ENCODE measurements around the gene CHRD. TPM values are rescaled to one million over a fixed set of nuclear protein-coding genes. Genes with fewer than 3 reads are reported as not detected.

The CHRD gene
- total RNA-seq, 4 donors from 2014 or later: 5.8 to 12.2 (median 9.2) TPM

DNA sequence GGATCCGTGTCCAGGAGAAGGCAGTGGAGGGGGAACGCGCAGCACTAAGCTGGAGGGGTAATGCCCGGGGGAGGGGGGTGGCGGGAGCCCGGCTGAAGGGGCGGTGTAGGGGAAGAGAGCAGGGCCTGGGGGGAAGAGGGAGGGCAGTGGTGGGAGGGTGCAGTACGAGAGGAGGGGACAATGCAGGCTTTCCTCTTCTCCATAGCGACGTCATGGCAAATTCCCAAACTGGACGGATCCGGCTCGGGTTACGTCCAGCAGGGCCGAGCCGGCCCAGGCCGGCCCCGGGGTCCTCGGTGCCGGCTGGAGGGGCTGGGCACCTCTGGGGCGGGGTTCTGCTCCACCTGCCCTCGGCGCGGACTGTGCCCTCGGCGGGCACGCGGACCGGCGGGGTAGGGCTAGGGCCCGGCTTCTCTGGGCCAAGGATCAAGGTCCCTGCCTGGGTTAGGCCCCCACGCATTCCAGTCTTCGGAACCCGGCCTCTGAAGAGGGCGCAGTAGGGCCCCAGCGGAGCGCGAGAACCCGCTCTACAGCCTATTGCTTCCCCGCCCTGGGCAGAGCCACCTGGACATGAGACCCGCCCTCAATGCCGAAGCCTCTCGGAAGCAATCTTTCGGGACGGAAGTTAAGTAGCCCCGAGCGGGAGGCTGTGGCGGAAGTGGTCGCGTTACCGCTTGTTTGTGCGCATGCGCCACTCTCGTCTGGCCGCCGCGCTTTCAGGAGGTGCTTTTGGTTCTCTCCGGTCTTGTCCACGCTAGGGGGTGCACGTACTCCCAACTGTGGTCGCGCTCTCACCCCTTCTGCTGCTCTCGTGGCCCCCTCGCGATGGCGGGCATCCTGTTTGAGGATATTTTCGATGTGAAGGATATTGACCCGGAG is 16.9 kb upstream of the CHRD start:
- TF ChIP-seq, protein P1, sequence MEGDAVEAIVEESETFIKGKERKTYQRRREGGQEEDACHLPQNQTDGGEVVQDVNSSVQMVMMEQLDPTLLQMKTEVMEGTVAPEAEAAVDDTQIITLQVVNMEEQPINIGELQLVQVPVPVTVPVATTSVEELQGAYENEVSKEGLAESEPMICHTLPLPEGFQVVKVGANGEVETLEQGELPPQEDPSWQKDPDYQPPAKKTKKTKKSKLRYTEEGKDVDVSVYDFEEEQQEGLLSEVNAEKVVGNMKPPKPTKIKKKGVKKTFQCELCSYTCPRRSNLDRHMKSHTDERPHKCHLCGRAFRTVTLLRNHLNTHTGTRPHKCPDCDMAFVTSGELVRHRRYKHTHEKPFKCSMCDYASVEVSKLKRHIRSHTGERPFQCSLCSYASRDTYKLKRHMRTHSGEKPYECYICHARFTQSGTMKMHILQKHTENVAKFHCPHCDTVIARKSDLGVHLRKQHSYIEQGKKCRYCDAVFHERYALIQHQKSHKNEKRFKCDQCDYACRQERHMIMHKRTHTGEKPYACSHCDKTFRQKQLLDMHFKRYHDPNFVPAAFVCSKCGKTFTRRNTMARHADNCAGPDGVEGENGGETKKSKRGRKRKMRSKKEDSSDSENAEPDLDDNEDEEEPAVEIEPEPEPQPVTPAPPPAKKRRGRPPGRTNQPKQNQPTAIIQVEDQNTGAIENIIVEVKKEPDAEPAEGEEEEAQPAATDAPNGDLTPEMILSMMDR (IDR thresholded peaks at IDR 0.05): no peak
- DNase-seq (ENCODE audit: low spot score) (peak; percentile 84), ATAC-seq (ENCODE audit: low FRiP score) (peak; percentile 82)

DNA sequence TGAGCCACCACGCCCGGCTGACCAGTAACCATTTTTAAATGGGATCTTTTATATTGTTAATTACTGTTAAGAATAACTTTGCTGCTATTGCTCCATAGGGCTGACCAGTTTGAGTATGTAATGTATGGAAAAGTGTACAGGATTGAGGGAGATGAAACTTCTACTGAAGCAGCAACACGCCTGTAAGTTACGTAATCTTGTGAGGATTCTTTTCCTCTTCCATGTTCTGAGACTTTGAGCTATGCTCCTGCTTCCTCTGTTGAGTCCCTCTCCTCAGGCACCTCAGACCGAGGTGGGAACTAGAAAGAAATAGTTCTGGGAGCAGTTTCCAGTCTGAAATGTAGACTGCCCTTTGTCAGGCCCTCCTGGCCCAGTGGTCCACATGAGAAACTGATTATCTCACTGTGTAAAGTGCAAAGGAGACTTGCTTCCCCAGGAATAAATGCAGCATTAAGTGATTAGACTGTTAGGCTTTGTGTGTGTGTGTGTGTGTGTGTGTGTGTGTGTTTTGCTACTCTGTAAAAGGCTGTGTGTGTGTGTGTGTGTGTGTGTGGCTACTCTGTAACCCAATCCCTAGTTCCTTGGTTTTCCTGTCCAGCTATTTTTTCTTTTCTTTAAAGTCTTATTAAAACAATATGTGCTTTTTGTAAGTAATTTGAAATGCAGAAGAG is 13.1 kb upstream of the CHRD start:
- ATAC-seq (ENCODE audit: low FRiP score) (no peak), DNase-seq (ENCODE audit: low spot score) (no peak)
- TF ChIP-seq, protein P1 (IDR thresholded peaks at IDR 0.05): no peak

GRCh38 chr3:184368116-184368515 is 11.7 kb upstream of the CHRD start:
- no peak for ATAC-seq (ENCODE audit: low FRiP score)
- DNase-seq (ENCODE audit: low spot score): no peak
- TF ChIP-seq, protein P1 (IDR thresholded peaks at IDR 0.05): no peak

DNA sequence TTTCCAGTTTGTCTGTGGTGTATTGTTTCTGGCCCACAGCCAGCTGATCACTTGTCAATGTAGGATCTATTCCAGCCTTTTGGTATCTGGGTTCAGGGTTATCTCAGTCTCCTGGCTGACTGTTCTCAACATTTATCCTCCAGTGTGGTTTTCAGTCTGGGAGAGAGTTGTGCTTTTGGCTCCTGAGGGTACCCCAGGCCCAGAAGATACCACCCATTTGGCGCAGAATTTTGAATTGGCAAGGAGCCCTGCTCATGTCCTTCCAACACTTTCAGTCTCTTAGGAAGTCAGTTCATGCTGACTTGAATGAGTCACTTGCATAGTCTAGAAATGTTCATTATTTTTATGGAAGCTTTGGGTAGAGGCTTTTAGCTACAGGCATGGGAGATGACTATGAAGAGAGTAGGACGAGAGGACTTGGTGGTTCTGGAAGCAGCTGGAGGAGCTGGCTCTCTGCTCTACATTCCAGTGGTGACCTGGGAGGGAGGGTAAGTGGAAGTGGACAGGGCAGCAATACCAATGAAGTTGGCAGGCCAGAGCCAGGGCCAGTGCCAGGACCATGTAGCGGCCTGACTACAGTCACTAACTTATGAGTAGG is 11.2 kb upstream of the CHRD start:
- no peak for DNase-seq (ENCODE audit: low spot score)
- peak; percentile 63 for ATAC-seq (ENCODE audit: low FRiP score)
- TF ChIP-seq, protein P1 (IDR thresholded peaks at IDR 0.05): no peak

GRCh38 chr3:184371570-184372018 is 8.3 kb upstream of the CHRD start:
- TF ChIP-seq, protein P1 (IDR thresholded peaks at IDR 0.05): peak in 2 of 3 donors; percentile 59 to 75
- no peak for DNase-seq (ENCODE audit: low spot score)
- ATAC-seq (ENCODE audit: low FRiP score): peak; percentile 76

GRCh38 chr3:184372296-184372821 is 7.5 kb upstream of the CHRD start:
- DNase-seq (ENCODE audit: low spot score) (no peak), ATAC-seq (ENCODE audit: low FRiP score) (no peak)
- TF ChIP-seq, protein P1 (IDR thresholded peaks at IDR 0.05): no peak
